ENCODE data around the gene LAMB4. TPM values are rescaled to one million over a fixed set of nuclear protein-coding genes. Genes with fewer than 3 reads are reported as not detected.

LAMB4 gene
- total and polyA plus RNA-seq, 2 of the 8 experiments (the other 6 are each of a cell fraction or from before 2014, with no cell fraction given): not detected

GRCh38 chr7:108014215-108014614 is 115.9 kb downstream of the LAMB4 start:
- Histone ChIP-seq H3K9ac (replicated peaks in 1 of 4; ENCODE audit: extremely low read depth in 1 of 4, low read depth in 3 of 4, low read length in 3 of 4) (no peak overlapping the region), H3K23ac (ENCODE audit: insufficient read length) (no peak overlapping the region), H4K5ac (ENCODE audit: insufficient read length, low read depth, low read length) (no peak overlapping the region), H3K27me3 (replicated peaks in 1 of 4; ENCODE audit: control insufficient read depth in 3 of 4, extremely low read depth in 1 of 4, insufficient read depth in 3 of 4, low read length in 3 of 4) (no peaks in the 10 kb centered on the region), H3K4ac (replicated peaks; ENCODE audit: insufficient read length, low read depth, low read length) (no peak overlapping the region), H3K36me3 (ENCODE audit: control insufficient read depth in 2 of 4, insufficient read depth in 4 of 4, low read length in 3 of 4) (no peaks in the 10 kb centered on the region), H2AK5ac (ENCODE audit: low read depth, low read length) (no peak overlapping the region), H4K91ac (replicated peaks; ENCODE audit: insufficient read length, low read length) (no peak overlapping the region), H3K9me3 (ENCODE audit: insufficient read depth in 2 of 2, low read depth in 1 of 2, low read length in 1 of 2) (no peaks in the 10 kb centered on the region), H3K27ac (ENCODE audit: low read depth, low read length) (no peak overlapping the region), H2AFZ (ENCODE audit: low read length) (no peak overlapping the region), H3K56ac (replicated peaks; ENCODE audit: insufficient read length, low read depth, low read length) (no peak overlapping the region), H3K4me2 (ENCODE audit: insufficient read depth in 1 of 2, low read depth in 2 of 2, low read length in 2 of 2) (no peak overlapping the region), H2BK120ac (replicated peaks; ENCODE audit: low read depth, low read length) (no peak overlapping the region), H3K4me1 (replicated peaks in 1 of 4; ENCODE audit: control insufficient read depth in 3 of 4, insufficient read depth in 4 of 4, low read length in 3 of 4) (no peaks in the 10 kb centered on the region), H2BK12ac (ENCODE audit: low read depth, low read length) (no peak overlapping the region), H2BK5ac (ENCODE audit: low read depth, low read length) (no peak overlapping the region), H3K14ac (ENCODE audit: insufficient read length) (no peak overlapping the region), H2BK20ac (ENCODE audit: low read length) (no peak overlapping the region), H3K79me1 (ENCODE audit: low read depth, low read length) (no peaks in the 10 kb centered on the region), H2BK15ac (ENCODE audit: low read length) (no peak overlapping the region), H4K8ac (ENCODE audit: extremely low read depth, insufficient read depth, low read length) (no peak overlapping the region), H3K79me2 (ENCODE audit: control insufficient read depth in 1 of 2, insufficient read depth in 2 of 2, low read length in 2 of 2) (no peaks in the 10 kb centered on the region), H3K4me3 (ENCODE audit: extremely low read depth in 1 of 4, insufficient read depth in 2 of 4, low read depth in 3 of 4, low read length in 4 of 4) (no peak overlapping the region), H3K23me2 (ENCODE audit: low read depth, low read length) (no peaks in the 10 kb centered on the region), H3K18ac (ENCODE audit: extremely low read depth, low read length) (no peak overlapping the region), H4K20me1 (replicated peaks in 1 of 2; ENCODE audit: control insufficient read depth in 1 of 2, insufficient read depth in 2 of 2, low read length in 2 of 2) (no peaks in the 10 kb centered on the region)
- DNase-seq (ENCODE audit: low read depth in 1 of 2, low spot score in 2 of 2) (no peak), FAIRE-seq (no peak)
- ChIA-PET POLR2A (ENCODE audit: partially characterized antibody) (no interaction called here), CTCF (ENCODE audit: partially characterized antibody) (interaction anchor here (0.6 to 8.0 kb wide), 4 partner anchors 11 to 41 kb away, joined by 3 to 86 read pairs (median 6); no protein-coding TSS in a partner anchor)
- WGBS, 2 experiments (ENCODE audit: extremely low coverage in 1 of 2, insufficient coverage in 1 of 2, insufficient read length in 1 of 2, insufficient replicate concordance in 2 of 2, low coverage in 1 of 2, low lambda C conversion rate in 2 of 2, missing lambda C conversion rate in 1 of 2): 87% methylated on average over 2 of the region's 2 CpGs; no CpG with 5 or more reads in 1 of the 2 experiments
- TF ChIP-seq NRF1 (IDR thresholded peaks at IDR 0.05; ENCODE audit: low read depth, low read length) (no peak), BACH1 (IDR thresholded peaks at IDR 0.05; ENCODE audit: low read length) (no peak), EGR1 (IDR thresholded peaks at IDR 0.05; ENCODE audit: borderline replicate concordance, low read depth, low read length) (no peak), GTF2F1 (IDR thresholded peaks at IDR 0.05; ENCODE audit: borderline replicate concordance, low read depth, low read length) (no peak), USF2 (IDR thresholded peaks at IDR 0.05; ENCODE audit: low read length) (no peak), POLR2AphosphoS5 (IDR thresholded peaks at IDR 0.05; ENCODE audit: low read depth, low read length) (no peak), RBBP5 (IDR thresholded peaks at IDR 0.05; ENCODE audit: borderline replicate concordance, low read depth, low read length) (no peak), ATF3 (IDR thresholded peaks at IDR 0.05; ENCODE audit: insufficient read depth, low read depth, low read length) (no peak), CBX8 (IDR thresholded peaks at IDR 0.05; ENCODE audit: borderline replicate concordance, low read depth, low read length) (no peak), E2F6 (IDR thresholded peaks at IDR 0.05) (no peak), KDM4A (IDR thresholded peaks at IDR 0.05; ENCODE audit: low read depth, low read length, severe bottlenecking) (no peak), SAP30 (IDR thresholded peaks at IDR 0.05; ENCODE audit: insufficient read depth, insufficient replicate concordance, low read length) (no peak)

Measured in H1 (cell line).